Activated T-cell treated with anti-CD3 and anti-CD28 coated beads for 4 hours (primary cell): Measurements from ENCODE around the gene PMIS2.
"Not testable (repeated sequence)": the region's sequence is repeated elsewhere in the genome, so short reads cannot be mapped to it uniquely, and the experiment has no call there.

Experiments
- DNase-seq: peaks from one replicate; pipeline ENCODE4 v3.0.0-alpha.2; 2020

The PMIS2 gene

DNA sequence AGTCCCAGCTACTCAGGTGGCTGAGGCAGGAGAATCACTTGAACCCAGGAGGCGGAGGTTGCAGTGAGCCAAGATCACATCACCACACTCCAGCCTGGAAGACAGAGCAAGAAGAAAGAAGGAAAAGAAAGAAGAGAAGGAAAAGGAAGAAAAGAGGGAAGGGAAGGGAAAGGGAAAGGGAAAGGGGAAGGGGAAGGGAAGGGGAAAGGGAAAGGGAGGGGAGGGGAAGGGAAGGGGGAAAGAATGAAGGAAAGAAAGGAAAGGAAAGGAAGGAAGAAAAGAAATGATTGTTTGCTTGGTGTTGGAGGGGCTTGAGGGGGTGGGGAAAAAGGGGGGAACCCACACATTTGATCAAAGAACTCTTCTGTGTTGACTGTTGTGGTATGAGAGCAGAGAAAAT lies 10.0 kb downstream of the PMIS2 start:
- no peak for DNase-seq

DNA sequence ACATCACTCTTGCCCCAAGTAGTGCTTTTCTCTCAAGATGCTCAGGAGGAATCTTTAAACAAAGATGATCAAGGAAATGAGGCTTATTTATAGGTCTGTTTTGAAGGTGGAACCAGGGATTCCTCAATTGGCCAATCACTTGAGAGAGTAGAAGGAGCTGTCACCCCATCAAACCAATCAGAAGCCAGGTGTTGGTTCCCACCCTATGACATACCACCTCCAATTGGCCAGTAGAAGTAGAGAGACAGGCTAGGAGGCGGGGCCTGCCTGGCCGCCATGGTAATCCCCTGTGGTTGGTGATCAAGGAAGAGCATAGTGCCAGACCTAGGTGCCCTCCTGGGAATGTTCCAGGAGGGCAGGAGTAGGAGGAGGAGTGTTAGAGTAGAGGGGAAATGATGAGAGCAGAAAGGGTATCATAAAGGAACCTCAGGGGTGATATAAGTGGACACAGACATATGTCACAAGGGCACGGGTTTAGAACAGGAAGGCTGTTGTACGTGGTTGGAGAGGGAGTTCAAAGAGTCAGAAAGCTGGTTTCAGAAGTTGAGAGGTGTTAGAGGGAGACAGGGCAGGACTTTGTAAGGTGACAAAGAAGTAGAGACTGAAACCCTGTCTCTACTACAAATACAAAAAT lies 10.5 kb downstream of the PMIS2 start:
- no peak for DNase-seq

DNA sequence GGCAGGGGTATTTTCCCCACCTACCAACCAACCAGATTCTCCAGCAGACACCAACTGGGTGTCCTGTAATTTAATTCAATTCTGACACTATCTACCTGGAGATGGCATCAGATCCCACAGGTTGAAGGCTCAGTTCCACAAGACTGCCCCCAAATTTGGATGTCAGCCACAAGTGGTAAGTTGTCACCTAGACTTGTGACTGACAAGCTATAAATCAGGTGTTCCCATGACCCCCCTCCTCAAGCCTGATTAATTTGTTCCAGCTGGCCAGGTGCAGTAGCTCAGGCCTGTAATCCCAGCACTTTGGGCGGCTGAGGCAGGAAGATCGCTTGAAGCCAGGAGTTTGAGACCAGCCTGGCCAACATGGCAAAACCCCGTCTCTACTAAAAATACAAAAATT lies 16.0 kb downstream of the PMIS2 start:
- no peak for DNase-seq

DNA sequence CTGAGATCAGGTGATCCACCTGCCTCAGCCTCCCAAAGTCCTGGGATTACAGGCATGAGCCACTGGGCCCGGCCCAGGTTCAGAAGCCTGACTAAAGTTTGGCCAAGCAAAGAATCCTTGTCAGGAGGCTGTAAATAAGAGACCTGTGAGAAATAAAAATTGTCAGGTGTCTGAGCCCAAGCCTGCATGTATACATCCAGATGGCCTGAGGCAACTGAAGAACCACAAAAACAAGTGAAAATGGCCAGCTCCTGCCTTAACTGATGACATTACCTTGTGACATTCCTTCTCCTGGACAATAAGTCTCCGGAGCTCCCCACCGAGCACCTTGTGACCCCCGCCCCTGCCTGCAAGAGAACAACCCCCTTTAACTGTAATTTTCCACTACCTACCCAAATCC lies 18.5 kb downstream of the PMIS2 start:
- not testable (repeated sequence) for DNase-seq

DNA sequence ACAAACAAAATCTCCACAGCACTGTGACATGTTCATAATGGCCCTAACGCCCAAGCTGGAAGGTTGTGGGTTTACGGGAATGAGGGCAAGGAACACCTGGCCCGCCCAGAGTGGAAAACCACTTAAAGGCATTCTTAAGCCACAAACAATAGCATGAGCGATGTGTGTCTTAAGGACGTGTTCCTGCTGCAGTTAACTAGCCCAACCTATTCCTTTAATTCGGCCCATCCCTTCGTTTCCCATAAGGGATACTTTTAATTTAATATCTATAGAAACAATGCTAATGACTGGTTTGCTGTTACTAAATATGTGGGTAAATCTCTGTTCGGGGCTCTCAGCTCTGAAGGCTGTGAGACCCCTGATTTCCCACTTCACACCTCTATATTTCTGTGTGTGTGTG lies 21.2 kb downstream of the PMIS2 start:
- DNase-seq = not testable (repeated sequence)

DNA sequence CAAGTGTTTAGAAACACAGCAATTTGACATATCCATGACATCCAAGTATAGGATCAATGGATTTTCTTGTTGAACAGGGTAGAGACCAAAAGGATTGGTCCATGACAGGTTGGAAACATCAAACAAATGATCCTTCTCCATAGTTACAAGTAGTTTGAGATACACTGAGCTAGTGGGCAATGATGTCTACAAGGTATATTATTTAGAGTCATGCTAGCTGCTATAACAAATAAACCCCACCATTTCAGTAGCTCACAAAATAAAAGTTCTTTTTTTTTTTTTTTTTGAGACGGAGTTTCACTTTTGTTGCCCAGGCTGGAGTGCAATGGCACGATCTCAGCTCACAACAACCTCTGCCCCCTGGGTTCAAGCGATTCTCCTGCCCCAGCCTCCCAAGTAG lies 21.7 kb downstream of the PMIS2 start:
- DNase-seq = no peak

DNA sequence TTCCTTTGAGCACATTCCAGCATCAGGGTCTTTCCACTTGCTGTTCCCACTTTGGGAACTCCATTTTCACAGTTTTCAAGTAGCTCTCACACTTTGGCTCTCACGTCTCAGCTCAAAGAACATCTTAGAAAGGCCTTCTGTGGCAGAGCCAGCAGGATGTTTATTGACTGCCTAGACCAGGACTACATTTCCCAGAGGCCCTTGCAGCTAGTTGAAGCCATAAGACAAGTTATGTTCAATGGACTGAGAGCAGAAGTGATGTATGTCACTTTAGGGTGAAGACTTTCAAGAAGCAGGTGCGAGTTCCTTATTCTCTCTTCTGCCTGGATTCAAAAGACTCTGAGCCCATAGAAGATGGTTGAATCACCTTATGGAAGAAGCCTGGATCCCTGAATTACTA lies 22.3 kb downstream of the PMIS2 start:
- DNase-seq = no peak

DNA sequence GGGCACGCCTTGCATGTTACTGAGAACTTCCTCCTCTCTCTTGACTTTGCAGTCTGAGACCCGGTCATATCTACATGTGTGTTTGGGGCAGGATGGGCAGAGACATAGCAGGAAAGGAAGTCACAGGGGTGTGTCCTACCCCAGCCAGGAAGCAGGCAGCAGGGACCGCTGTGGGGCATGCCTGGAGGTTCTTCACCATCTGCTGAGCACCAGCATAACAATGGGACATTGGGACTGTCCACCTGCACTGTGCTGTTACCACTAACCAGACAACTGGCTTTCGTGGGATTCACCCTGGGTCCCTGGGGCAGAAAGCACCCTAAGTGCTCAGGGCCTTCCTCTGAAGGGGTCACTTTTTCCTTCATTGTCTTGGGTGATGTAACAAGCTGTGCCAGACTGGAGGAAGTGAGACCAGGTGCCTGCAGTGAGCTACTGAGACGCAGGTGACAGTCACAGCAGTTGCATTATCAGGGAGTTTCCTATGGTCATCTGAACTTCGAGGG lies 23.9 kb downstream of the PMIS2 start:
- DNase-seq = no peak

DNA sequence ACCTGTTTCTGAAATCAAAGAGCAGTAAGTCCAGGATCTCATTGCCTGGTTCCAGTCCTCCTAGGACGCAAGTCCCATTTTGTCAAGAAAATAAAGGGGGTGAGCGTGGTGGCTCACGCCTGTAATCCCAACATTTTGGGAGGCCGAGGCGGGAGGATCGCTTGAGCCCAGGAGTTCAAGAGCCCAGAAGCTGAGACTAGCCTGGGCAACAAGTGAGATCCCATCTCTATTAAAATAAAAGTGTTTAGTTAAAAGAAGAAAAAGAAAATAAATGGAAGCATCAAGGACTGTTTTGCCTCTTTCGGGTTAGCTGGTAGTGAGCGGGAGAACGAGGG lies 26.2 kb downstream of the PMIS2 start:
- no peak for DNase-seq

DNA sequence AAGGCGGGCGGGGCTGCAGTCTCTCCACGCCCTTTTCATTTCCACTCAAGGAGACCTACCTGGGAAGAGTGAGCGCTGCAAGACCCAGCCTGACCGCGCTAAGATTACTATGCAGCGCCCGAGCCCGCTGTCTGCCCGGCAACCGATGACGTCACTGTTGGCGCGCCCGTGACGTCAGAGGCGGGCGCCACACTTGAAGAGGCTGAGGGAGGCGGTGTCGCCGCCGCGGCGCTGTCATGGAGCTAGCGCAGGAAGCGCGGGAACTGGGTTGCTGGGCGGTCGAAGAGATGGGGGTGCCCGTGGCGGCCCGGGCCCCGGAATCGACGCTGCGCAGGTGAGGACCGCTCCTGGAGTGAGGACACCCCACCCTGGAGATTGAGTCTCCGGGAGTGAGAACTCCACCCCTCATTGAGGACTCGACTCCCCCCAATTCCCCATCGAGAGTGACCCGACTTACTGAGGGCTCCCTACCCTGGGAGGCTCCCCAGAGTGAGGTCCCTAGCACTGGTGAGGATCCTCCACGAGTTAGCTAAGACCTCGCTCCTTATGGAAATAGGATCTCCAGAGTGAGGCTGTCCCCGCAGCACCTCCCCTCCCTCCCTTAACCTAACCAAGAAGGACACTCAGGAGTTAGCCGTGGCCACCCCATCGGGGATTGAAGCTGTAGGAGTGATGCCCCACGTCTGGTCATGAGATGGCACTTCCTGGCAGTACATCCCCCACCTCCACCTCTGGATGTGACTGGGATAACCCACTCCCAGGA lies 26.8 kb downstream of the PMIS2 start, which contains the start of gene HAUS5:
TSS of gene HAUS5 (plus strand) at position 177 of the 763 bp plus-strand sequence. CDS start at position 237, 60 bp downstream.
- DNase-seq = peak; percentile 96

DNA sequence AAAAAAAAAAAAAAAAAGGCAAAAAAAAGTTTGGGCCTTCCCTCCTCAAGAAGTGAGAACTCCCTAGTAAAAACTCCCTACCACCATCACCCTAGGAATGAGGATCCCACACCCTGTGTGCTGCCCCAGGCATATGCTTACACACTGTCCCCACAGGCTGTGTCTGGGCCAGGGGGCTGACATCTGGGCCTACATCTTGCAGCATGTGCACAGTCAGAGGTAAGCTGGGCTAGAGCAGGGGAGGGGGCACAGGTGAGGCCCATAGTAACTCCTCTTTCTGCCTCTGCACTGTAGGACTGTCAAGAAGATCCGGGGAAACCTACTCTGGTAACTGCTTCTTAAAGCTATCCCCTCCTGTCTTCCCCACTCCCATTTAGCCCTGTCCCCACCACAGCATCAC lies 27.6 kb downstream of the PMIS2 start:
- DNase-seq = no peak

DNA sequence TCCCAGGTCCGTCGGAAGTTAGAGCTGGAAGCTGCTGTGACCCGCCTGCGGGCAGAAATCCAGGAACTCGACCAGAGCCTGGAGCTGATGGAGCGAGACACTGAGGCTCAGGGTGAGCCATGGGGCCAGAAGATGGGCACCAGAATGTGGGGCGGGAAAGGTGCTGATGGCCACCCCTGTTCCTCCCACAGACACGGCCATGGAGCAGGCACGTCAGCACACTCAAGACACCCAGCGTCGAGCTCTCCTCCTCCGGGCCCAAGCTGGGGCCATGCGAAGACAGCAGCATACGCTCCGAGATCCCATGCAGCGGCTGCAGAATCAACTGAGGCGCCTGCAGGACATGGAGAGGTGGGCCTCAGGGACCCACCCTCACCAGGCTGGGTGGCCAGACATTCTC lies 29.1 kb downstream of the PMIS2 start:
- DNase-seq = no peak

DNA sequence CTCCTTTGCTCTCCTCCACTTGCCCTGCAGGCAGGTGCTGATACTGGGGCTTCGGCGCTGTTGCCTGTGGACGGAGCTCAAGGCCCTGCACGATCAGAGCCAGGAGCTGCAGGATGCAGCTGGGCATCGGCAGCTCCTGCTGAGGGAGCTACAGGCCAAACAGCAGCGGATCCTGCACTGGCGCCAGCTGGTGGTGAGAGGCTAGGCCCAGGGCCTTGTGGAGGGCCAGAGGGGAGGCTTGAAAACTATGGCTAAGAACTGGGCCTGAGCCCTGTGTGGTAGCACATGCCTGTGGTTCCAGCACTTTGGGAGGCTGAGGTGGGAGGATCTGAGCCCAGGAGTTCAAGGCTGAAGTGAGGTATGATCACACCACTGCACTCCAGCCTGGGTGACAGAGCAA lies 32.9 kb downstream of the PMIS2 start:
- no peak for DNase-seq

DNA sequence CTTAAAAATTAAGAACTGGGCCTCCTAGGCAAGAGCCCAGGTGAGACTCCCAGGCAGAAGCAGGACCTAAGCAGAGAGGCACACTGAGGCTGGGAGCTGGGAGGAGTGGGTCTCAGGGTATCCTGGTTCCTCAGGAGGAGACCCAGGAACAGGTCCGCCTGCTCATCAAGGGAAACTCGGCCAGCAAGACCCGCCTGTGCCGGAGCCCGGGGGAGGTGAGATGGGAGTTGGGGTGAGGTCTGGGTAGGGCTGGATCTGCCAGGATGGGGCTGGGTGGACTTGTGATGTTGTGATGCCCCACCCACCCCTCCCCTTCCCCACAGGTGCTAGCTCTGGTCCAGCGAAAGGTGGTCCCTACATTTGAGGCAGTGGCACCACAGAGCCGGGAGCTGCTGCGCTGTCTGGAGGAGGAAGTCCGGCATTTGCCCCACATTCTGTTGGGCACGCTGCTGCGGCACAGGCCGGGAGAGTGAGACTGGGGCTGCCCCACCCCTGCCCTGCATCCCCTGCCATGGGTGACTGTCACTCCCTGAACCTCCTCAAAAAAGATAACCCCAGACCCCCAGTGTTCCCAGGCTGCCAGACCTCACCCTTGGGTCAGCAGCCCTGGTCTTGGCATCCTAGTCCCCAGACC lies 33.4 kb downstream of the PMIS2 start:
- DNase-seq = no peak

DNA sequence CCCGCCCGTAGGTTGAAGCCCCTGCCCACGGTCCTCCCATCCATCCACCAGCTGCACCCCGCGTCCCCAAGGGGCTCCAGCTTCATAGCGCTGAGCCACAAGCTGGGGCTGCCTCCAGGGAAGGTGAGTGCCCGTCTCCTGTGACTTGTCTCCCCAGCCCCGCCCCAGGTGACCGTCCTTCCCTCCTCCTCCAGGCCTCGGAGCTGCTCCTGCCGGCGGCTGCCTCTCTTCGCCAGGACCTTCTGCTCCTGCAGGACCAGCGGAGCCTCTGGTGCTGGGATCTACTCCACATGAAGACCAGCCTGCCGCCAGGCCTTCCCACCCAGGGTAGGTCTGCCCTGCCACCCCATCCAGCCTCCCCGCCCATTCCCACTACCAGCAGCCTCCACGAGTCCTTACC lies 34.0 kb downstream of the PMIS2 start:
- DNase-seq = no peak

DNA sequence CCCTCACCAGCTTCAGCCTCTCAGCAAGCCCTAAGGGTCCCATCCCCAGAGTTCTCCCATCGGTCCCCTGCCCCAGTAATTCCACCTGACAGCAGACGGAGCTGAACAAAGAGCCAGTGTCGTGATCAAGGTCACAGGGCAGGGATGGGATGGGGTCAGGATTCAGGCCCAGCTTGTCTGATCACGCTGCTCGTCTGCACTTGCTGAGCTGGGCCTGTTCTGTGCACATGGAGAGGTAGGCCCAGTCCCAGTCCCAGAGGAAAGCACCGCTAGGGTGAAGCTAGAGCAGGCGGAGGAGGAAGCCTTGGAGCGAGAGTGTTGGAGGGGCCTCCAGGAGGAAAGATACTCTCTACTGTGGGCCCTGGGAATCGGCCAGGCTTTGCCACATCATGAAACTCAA lies 35.7 kb downstream of the PMIS2 start:
- DNase-seq = no peak

DNA sequence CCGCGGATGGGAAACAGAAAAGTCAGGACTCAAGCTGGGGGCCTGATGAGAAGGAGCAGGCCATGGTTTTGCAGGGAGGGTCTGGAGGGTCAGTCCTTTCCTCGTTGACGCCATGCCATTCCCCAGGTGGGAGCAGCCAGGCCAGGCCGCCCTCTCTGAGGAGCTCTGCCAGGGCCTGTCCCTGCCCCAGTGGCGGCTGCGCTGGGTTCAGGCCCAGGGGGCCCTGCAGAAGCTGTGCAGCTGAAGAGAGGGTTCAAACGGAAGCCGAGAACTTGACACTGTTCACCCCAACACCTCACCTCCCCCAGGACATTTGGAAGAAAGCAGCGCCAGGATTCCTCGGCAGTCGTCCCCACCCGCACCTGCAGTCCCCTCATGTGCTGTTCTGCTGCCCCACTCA lies 36.8 kb downstream of the PMIS2 start:
- no peak for DNase-seq

DNA sequence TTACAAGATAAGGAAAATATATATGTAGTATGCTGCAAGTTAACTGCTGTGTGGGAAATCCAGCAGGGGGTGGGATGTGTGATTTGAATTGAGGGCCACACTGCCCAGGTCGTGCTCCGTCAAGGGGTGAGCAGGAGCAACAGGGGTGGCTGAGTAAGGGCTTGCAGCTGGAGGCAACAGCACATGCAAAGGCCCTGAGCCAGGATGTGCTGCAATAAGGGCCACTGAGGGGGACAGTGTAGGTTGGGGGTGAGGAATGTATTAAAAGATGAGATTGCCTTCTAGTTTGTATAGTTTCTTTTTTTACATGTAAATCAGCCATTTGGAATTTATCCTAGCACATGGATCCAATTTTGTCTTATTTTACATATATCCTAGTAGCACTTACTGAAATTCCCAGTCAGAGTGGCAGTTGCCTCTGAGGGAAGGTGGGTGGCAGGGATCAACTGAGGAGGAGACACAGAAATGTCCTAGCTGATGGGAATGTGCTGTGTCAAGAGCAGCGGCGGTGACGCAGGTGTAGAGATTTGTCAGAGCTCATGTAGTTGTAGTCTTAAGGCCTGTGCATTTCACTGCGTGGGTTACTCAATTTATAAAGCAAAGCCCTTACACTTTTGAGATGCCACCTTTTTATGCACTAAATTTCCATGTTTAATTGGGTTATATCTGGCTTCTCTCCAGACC lies 37.5 kb downstream of the PMIS2 start:
- no peak for DNase-seq

DNA sequence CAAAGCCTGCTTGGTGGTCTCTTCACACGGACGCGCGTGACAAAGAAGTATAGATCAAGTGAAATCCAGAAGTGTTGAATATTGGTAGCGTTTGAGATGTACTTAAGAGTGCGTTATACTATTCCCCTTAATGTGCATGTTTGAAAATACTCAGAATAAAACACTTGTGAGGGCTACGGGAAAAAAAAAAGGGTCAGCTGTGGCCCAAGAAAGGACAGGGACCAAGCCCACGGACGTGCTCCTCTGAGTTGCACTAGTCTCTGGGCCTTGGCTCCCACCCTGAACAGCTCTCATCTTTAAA lies 42.2 kb downstream of the PMIS2 start:
- DNase-seq = no peak

DNA sequence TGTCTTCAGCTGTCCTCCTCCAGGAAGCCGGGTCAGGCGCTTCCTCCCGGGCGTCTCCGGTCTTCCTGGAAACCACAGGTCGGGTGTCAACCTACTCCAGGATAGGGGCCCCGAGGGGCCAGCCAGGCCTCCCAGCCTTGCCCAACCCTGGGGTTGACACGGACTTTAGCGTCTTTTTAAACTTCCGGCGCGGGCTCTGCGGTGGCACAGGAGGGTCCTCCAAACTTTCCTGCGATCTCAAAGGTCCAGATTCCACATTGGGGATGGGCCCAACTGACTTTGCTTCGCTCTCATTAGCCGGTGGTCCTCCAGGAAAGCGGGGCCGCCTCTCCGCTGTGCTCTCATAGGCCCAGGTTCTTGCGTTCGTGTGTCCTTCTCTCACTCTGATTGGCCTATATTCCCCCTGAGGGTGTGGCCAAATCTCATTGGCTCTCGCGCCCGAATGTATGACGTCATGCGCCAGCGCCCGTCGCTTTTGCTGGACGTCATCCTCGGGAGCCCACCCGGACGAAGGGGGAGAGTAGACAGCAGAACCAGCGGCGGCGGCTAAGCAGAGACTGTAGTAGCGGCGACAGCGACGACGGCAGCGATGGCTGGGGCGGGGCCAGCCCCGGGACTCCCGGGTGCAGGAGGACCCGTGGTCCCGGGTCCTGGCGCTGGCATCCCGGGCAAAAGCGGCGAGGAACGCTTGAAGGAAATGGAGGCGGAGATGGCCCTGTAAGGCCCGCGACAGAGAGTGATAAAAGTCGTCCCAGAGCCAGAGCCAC lies 42.8 kb downstream of the PMIS2 start, which contains the start of gene RBM42:
TSS of gene RBM42 (plus strand) at position 472 of the 767 bp plus-strand sequence. CDS start at position 590, 118 bp downstream.
- peak; percentile 98 for DNase-seq

DNA sequence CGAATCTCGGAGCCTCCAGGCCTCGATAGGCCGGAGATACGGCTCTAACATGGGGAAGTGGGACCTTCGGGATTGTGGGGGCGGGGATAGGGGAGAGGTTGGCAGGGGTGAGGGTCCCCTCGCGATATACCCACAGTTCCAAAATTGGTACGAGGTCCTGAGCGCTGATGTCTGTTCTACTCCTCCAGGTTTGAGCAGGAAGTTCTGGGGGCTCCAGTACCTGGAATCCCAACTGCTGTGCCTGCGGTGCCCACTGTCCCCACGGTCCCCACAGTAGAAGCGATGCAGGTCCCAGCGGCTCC lies 43.3 kb downstream of the PMIS2 start:
- no peak for DNase-seq

DNA sequence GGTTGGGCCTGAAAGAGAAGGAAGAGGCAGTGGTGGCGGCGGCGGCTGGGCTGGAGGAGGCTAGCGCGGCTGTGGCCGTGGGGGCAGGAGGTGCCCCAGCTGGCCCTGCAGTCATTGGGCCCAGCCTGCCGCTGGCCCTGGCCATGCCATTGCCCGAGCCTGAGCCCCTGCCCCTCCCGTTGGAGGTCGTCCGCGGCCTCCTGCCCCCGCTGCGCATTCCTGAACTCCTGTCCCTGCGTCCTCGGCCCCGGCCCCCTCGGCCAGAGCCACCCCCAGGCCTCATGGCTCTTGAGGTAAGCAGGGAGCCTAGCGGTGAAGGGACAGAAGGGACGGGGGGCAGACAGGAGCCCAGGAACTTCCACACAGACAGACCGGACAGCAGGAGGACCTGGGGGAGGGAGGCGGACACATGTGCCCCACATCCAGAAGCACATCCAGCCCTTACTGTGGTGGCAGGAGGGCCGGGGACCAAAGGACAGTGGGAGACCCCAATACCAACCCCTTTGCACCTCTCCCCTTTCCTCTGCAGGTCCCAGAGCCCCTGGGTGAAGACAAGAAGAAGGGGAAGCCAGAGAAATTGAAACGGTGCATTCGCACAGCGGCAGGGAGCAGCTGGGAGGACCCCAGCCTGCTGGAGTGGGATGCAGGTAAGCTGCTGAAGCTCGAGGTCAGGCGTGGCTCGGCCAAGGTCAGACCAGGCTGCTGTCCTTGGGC lies 47.9 kb downstream of the PMIS2 start:
- no peak for DNase-seq
